CD4-positive, alpha-beta T cell (primary cell): Measurements from ENCODE around the gene TMEM108. TPM values are rescaled to one million over a fixed set of nuclear protein-coding genes. Genes with fewer than 3 reads are reported as not detected.

Experiments used
- ATAC-seq: fragments of 200-7000 bp; cut with Tn5 transposase; one replicate; pipeline ENCODE4 v1.10.0; 2022; ENCODE audit warnings: mild to moderate bottlenecking; ENCODE audit not compliant: poor library complexity
- CTCF ChIA-PET: fragments of 350-600 bp; sonication (Branson Sonifier 250); formaldehyde crosslinking; loops from one replicate; lab custom pipeline; 2021; ENCODE audit warnings: antibody characterized with exemption, inconsistent platforms; lab: Charles Lee
- POLR2A ChIA-PET: fragments of 350-600 bp; sonication (Branson Sonifier 250); formaldehyde crosslinking; loops from one replicate; lab custom pipeline; 2021; ENCODE audit warnings: antibody characterized with exemption, inconsistent platforms; lab: Charles Lee
- DNase-seq, 14 experiments: peaks; one replicate each; pipeline ENCODE4 v3.0.0-alpha.2; 2013 to 2020; ENCODE audit warnings: mixed read lengths in 2 of 14
- H3K27ac ChIP-seq, 2 donors: one replicate each; pipeline versions ENCODE4 v1.5.1 to v1.7.0; 2013; ENCODE audit warnings: low read length in 2 of 2, low read depth in 1 of 2, mild to moderate bottlenecking in 1 of 2
- H3K27me3 ChIP-seq, 2 experiments: 1 replicate in 1 of 2; 2 replicates in 1 of 2; pipeline versions ENCODE4 v1.6.1 to v1.7.0; 2013; ENCODE audit warnings: low read length in 2 of 2, control low read depth in 1 of 2, mild to moderate bottlenecking in 1 of 2, moderate library complexity in 1 of 2; ENCODE audit not compliant: insufficient read depth in 2 of 2, control insufficient read depth in 1 of 2
- H3K36me3 ChIP-seq: one replicate; pipeline ENCODE4 v1.6.1; 2013; ENCODE audit warnings: low read length, control low read depth; ENCODE audit not compliant: insufficient read depth
- H3K4me1 ChIP-seq: one replicate; pipeline ENCODE4 v1.6.1; 2013; ENCODE audit warnings: low read length, control low read depth; ENCODE audit not compliant: insufficient read depth
- H3K4me3 ChIP-seq: one replicate; pipeline ENCODE4 v1.5.1; 2013; ENCODE audit warnings: mild to moderate bottlenecking, low read length, moderate library complexity
- H3K9me3 ChIP-seq, 2 experiments: 1 replicate in 1 of 2; 2 replicates in 1 of 2; pipeline versions ENCODE4 v1.6.1 to v1.7.0; 2013; ENCODE audit warnings: low read length in 2 of 2, mild to moderate bottlenecking in 2 of 2, control low read depth in 1 of 2, moderate library complexity in 1 of 2; ENCODE audit not compliant: control insufficient read depth in 1 of 2, insufficient read depth in 1 of 2
- H3K27ac Mint-ChIP-seq: one replicate; pipeline ENCODE4 v1.8.0; 2020; ENCODE audit warnings: mixed read lengths
- H3K27me3 Mint-ChIP-seq: one replicate; pipeline ENCODE4 v1.8.0; 2021; ENCODE audit warnings: mixed read lengths
- H3K36me3 Mint-ChIP-seq: one replicate; pipeline ENCODE4 v1.8.0; 2021; ENCODE audit warnings: low read depth, mixed read lengths
- H3K4me1 Mint-ChIP-seq: one replicate; pipeline ENCODE4 v1.8.0; 2021; ENCODE audit warnings: low read depth, mixed read lengths
- H3K4me3 Mint-ChIP-seq: one replicate; pipeline ENCODE4 v1.8.0; 2020; ENCODE audit warnings: mild to moderate bottlenecking, mixed read lengths
- H3K9me3 Mint-ChIP-seq: one replicate; pipeline ENCODE4 v1.8.0; 2020; ENCODE audit warnings: mixed read lengths
- CTCF ChIP-seq: fragments of 200-600 bp; IDR thresholded peaks from one replicate; pipeline ENCODE4 v1.8.0; 2022; ENCODE audit warnings: antibody characterized with exemption, mild to moderate bottlenecking
- intact Hi-C, 2 experiments: fragments of 100-400 bp; cut with DNase I in 1 of 2; cut with micrococcal nuclease in 1 of 2; formaldehyde crosslinking; loops; one replicate each; pipeline versions ENCODE4 v1.15.1 to v1.9.0; 2023 to 2025; cut with DNase I, micrococcal nuclease
- total RNA-seq, 174 experiments: library from RNA in 2 of 174; stranded (reverse) in 2 of 174; gene quantifications; one replicate each; pipeline ENCODE4 v1.2.3 and lab custom pipeline; 2021 to 2026

Gene TMEM108
- total RNA-seq, 2 experiments from 2014 or later = not detected

DNA sequence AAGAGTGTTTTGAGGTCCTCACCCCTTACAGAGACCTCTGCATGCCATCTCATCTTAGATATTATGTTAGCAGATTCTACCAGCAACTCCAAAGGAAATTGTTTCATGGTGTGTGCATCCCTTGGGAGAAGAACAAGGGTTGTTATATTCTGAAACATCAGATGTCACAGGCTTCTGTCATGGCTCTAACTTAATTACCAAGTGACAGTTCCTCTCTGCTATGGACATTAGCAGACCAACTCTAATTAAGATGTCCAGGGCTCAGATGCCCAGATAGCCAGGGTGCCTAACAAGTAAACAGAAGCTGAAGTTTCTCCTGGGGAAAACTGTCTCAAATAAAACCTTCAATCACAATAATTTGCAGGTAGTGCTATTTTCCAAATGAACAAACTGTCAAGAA is 208.6 kb downstream of the TMEM108 start:
- no peaks in the 10 kb centered on the region for H3K4me1 Mint-ChIP-seq
- no peaks in the 10 kb centered on the region for H3K36me3 Mint-ChIP-seq
- CTCF ChIA-PET = no interaction called here
- no peak overlapping the region for H3K27ac ChIP-seq
- H3K4me1 ChIP-seq = no peaks in the 10 kb centered on the region
- DNase-seq = no peak
- H3K4me3 Mint-ChIP-seq = no peak overlapping the region
- ATAC-seq = no peak
- no peak for TF ChIP-seq CTCF
- intact Hi-C loops = no loop called here
- POLR2A ChIA-PET = no interaction called here
- no peaks in the 10 kb centered on the region for H3K9me3 Mint-ChIP-seq
- H3K27ac Mint-ChIP-seq = no peak overlapping the region
- no peak overlapping the region for H3K4me3 ChIP-seq
- H3K27me3 ChIP-seq = no peaks in the 10 kb centered on the region
- no peaks in the 10 kb centered on the region for H3K36me3 ChIP-seq
- H3K27me3 Mint-ChIP-seq = peaks cover 41% of the 10 kb centered on the region
- H3K9me3 ChIP-seq = peaks cover 0 to 5% of the 10 kb centered on the region in 2 experiments

- Mint-ChIP-seq H3K27ac (no peak overlapping the region), H3K4me1 (no peaks in the 10 kb centered on the region), H3K27me3 (peaks cover 36% of the 10 kb centered on the region), H3K9me3 (no peaks in the 10 kb centered on the region), H3K36me3 (no peaks in the 10 kb centered on the region), H3K4me3 (no peak overlapping the region)
- Histone ChIP-seq H3K4me3 (no peak overlapping the region), H3K36me3 (no peaks in the 10 kb centered on the region), H3K9me3 (peaks cover 0 to 3% of the 10 kb centered on the region in 2 experiments), H3K27ac (no peak overlapping the region), H3K4me1 (no peaks in the 10 kb centered on the region), H3K27me3 (no peaks in the 10 kb centered on the region)
- ChIA-PET CTCF (no interaction called here), POLR2A (no interaction called here)
- no peak for TF ChIP-seq CTCF
- DNase-seq = no peak
- intact Hi-C loops = no loop called here
- no peak for ATAC-seq
Measured at GRCh38 chr3:133248389-133248788, 210.2 kb downstream of the TMEM108 start.

DNA sequence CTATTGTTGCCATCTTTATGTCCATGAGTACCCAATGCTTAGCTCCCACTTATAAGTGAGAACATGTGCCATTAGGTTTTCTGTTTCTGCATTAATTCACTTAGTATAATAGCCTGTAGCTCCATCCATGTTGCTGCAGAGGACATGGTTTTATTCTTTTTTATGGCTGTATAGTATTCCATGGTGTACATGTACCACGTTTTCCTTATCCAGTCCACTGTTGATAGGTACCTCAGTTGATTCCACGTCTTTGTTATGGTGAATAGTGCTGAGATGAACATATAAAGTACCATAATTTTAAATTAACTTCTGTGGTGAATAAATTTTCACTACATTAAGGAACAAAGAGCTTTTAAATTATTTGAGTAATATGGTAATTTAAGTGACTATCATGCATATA is 211.3 kb downstream of the TMEM108 start:
- Histone ChIP-seq H3K27me3 (no peaks in the 10 kb centered on the region), H3K4me3 (no peak overlapping the region), H3K27ac (no peak overlapping the region), H3K9me3 (no peaks in the 10 kb centered on the region), H3K36me3 (no peaks in the 10 kb centered on the region), H3K4me1 (no peaks in the 10 kb centered on the region)
- no peak overlapping the region for H3K4me3 Mint-ChIP-seq
- ChIA-PET POLR2A (no interaction called here), CTCF (no interaction called here)
- no peak for TF ChIP-seq CTCF
- DNase-seq (no peak), ATAC-seq (no peak)
- intact Hi-C loops = no loop called here
- H3K4me1 Mint-ChIP-seq = no peaks in the 10 kb centered on the region
- peaks cover 30% of the 10 kb centered on the region for H3K27me3 Mint-ChIP-seq
- no peaks in the 10 kb centered on the region for H3K36me3 Mint-ChIP-seq
- H3K9me3 Mint-ChIP-seq = no peaks in the 10 kb centered on the region
- no peak overlapping the region for H3K27ac Mint-ChIP-seq
